DND-41 (cell line): Measurements from ENCODE around the gene SNN.

Experiments used
- EZH2 ChIP-seq: IDR thresholded peaks from 3 replicates; pipeline ENCODE4 v1.6.1; 2012; ENCODE audit warnings: borderline replicate concordance, low read depth, mild to moderate bottlenecking, moderate library complexity, low read length, inconsistent platforms; ENCODE audit not compliant: severe bottlenecking
- TF ChIP-seq, protein P1 (sequence below): IDR thresholded peaks from 2 replicates; pipeline ENCODE4 v1.5.1; 2012; ENCODE audit warnings: borderline replicate concordance, low read length, moderate library complexity, mild to moderate bottlenecking; ENCODE audit not compliant: poor library complexity, severe bottlenecking; ENCODE audit errors: extremely low read depth

DNA sequence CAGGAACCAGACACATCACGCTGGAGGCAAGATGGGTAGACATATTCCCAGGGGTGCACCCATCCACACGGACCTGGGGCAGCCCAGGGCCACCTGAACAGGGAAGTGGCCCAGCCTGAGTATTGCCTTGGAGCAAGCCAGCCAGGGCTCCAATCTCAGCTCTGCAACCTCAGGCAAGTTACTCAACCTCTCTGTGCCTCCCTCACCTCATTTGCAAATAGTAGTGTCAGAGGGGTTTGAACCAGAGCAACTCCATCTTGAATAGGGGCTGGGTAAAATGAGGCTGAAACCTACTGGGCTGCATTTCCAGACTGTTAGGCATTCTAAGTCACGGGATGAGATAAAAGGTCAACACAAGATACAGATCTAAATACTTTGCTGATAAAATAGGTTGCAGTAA, 35.1 kb upstream of the SNN start:
- TF ChIP-seq, protein P1, sequence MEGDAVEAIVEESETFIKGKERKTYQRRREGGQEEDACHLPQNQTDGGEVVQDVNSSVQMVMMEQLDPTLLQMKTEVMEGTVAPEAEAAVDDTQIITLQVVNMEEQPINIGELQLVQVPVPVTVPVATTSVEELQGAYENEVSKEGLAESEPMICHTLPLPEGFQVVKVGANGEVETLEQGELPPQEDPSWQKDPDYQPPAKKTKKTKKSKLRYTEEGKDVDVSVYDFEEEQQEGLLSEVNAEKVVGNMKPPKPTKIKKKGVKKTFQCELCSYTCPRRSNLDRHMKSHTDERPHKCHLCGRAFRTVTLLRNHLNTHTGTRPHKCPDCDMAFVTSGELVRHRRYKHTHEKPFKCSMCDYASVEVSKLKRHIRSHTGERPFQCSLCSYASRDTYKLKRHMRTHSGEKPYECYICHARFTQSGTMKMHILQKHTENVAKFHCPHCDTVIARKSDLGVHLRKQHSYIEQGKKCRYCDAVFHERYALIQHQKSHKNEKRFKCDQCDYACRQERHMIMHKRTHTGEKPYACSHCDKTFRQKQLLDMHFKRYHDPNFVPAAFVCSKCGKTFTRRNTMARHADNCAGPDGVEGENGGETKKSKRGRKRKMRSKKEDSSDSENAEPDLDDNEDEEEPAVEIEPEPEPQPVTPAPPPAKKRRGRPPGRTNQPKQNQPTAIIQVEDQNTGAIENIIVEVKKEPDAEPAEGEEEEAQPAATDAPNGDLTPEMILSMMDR: no peak
- no peak for TF ChIP-seq EZH2
